Measurements from ENCODE around the gene CNOT1.

The CNOT1 gene

DNA sequence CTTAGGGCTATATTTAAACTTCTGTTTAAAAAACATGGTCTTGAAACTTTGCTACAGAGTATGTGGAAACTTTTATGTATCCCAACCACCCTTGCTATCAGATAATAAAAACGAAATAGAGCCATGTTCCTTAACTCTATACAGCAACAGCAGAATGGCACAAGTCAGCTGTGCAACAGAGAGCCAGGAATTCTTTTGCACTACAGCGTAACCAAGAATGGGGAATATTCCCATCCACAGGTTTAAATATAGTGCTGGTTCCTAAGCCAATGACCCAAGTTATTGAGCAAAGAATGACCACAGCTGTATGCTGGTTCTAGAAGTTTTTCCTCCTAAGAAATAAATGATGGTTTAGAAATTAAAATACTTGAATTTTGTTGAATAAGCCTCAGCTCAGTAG, 81.2 kb downstream of the CNOT1 start:
- Mint-ChIP-seq H3K9me3 (no peaks in the 10 kb centered on the region), H3K36me3 (ENCODE audit: insufficient read depth) (peaks cover 80% of the 10 kb centered on the region), H3K27me3 (no peaks in the 10 kb centered on the region), H3K4me1 (peaks cover 7% of the 10 kb centered on the region), H3K27ac (ENCODE audit: low read depth) (no peak overlapping the region), H3K4me3 (no peak overlapping the region)
- no peak for DNase-seq (ENCODE audit: low spot score in 2 of 2)
- ATAC-seq (replicated peaks; ENCODE audit: extremely low read depth, poor library complexity, severe bottlenecking): no peak

DNA sequence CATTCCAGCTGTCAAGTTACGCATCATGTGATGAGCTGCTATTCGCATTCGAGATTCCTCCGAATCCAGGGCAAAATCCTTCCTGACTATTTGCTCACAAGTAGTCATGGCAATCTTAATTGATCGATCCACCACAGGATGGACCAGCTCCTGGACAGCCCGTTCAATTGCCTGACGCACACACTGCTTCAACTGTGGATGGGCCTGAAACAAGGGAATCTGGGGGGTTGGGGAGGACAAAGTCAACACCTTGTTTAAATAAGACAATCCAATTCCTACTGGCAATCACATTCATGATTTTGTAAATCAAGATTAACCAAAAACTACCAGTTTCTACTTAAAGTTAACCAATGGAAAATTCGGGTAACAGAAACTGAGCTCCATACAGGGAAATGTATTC, 85.9 kb downstream of the CNOT1 start:
- Mint-ChIP-seq H3K27me3 (no peaks in the 10 kb centered on the region), H3K9me3 (no peaks in the 10 kb centered on the region), H3K36me3 (ENCODE audit: insufficient read depth) (peaks cover 76% of the 10 kb centered on the region), H3K4me1 (peaks cover 7% of the 10 kb centered on the region), H3K4me3 (no peak overlapping the region), H3K27ac (ENCODE audit: low read depth) (no peak overlapping the region)
- DNase-seq (ENCODE audit: low spot score in 2 of 2): no peak
- no peak for ATAC-seq (replicated peaks; ENCODE audit: extremely low read depth, poor library complexity, severe bottlenecking)

DNA sequence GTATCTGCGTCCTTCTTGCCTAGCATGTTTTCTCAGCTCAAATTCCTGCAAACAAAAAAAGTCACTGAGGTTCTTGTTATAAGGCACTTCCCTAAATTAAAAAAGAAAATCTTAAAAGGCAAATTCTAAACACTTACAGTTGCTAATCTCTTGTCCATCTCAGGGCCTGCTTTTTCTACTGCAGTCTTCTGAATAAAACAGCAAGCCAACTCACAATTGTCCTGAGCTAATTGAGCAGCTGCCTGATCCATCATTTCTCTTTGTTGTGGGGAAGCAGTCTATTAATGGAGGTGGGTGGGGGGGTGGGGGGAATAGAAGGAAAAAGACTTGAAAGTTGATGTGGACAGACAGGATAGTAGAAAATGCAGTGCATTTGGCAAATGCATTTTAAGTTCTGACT, 87.3 kb downstream of the CNOT1 start:
- no peak for ATAC-seq (replicated peaks; ENCODE audit: extremely low read depth, poor library complexity, severe bottlenecking)
- H3K36me3 Mint-ChIP-seq (ENCODE audit: insufficient read depth): peaks cover 79% of the 10 kb centered on the region
- DNase-seq (ENCODE audit: low spot score in 2 of 2): no peak
- no peaks in the 10 kb centered on the region for H3K27me3 Mint-ChIP-seq
- H3K27ac Mint-ChIP-seq (ENCODE audit: low read depth): no peak overlapping the region
- no peak overlapping the region for H3K4me3 Mint-ChIP-seq
- H3K4me1 Mint-ChIP-seq: peaks cover 6% of the 10 kb centered on the region
- no peaks in the 10 kb centered on the region for H3K9me3 Mint-ChIP-seq

DNA sequence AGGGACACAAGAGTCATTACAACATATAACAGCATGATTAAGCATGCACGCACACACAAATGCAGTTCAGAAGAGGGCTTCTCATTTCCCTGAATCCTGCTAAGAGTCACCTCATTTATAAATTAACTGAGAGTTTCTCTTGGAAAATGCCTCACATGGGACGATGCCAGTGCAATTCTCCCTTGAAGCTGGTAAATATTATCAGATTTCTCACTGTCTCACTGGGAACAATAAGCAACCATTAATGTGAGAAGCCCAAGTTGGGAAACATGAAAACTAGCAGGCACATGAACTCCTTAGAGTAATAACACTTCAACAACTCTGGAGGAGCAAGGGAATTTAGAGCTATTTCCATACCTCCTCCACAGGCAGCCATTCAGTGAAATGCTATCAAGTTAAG, 87.9 kb downstream of the CNOT1 start:
- H3K4me1 Mint-ChIP-seq: peaks cover 5% of the 10 kb centered on the region
- peaks cover 79% of the 10 kb centered on the region for H3K36me3 Mint-ChIP-seq (ENCODE audit: insufficient read depth)
- no peaks in the 10 kb centered on the region for H3K27me3 Mint-ChIP-seq
- H3K9me3 Mint-ChIP-seq: no peaks in the 10 kb centered on the region
- DNase-seq (ENCODE audit: low spot score in 2 of 2): no peak
- no peak overlapping the region for H3K4me3 Mint-ChIP-seq
- ATAC-seq (replicated peaks; ENCODE audit: extremely low read depth, poor library complexity, severe bottlenecking): no peak
- H3K27ac Mint-ChIP-seq (ENCODE audit: low read depth): no peak overlapping the region

DNA sequence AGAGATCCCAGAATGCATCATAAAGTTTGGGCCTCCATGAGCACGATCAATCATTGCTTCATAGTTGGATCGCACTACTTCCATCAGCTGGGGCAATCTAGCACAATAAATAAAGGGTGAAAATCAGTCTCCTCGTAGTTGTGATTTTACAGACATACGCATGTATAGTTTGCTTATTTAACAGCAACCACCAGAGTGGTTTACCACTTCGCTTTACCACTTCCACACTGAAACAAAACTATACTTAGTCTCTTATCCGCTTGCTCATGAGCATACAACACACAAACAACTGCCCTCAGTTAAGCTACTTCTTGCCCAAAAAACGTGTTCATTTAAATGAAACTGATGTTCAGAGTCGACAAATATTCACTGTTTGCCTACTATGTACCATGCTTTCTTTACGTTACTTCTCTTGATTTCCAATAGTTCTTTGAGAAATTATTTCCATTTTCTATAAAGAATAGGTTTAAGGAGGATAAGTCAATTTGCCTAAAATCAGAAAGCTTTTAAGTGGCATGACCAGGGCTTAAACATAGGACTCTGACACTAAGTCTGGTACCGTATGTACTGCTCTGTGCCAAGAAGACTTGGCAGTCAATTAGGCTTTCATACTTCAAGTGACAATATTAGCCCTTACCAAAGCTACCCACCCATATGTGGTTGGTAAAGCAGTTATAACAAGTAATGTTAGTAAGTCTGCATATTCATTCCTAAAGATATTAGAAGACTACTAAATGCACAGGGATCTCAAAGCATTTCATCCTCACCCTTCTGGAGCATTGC, 92.3 kb downstream of the CNOT1 start:
- DNase-seq (ENCODE audit: low spot score in 2 of 2) (no peak), ATAC-seq (replicated peaks; ENCODE audit: extremely low read depth, poor library complexity, severe bottlenecking) (no peak)
- Mint-ChIP-seq H3K4me1 (peaks cover 5% of the 10 kb centered on the region), H3K27me3 (no peaks in the 10 kb centered on the region), H3K4me3 (no peak overlapping the region), H3K36me3 (ENCODE audit: insufficient read depth) (peaks cover 89% of the 10 kb centered on the region), H3K9me3 (no peaks in the 10 kb centered on the region), H3K27ac (ENCODE audit: low read depth) (peak overlapping the region; percentile 16)

DNA sequence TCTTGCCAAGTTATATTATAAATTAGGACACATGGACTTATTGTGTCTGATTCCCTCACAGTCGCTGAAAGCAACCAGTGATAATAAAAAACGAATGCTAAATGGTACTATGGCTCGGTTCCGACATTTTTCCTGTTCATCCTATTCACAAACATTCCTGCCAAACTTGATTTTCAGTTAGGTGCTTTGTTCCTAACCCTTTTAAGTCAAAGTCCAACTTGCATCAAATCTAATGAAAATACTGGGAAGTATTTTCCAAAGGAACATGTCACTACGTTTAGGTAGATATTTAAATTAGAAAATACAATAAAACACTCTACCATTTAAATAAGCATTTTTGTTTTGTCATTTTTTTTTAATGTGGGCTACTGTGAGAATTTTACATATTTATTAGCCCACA, 93.3 kb downstream of the CNOT1 start:
- DNase-seq (ENCODE audit: low spot score in 2 of 2) (no peak), ATAC-seq (replicated peaks; ENCODE audit: extremely low read depth, poor library complexity, severe bottlenecking) (no peak)
- no peak overlapping the region for H3K27ac Mint-ChIP-seq (ENCODE audit: low read depth)
- H3K4me3 Mint-ChIP-seq: no peak overlapping the region
- H3K4me1 Mint-ChIP-seq: peaks cover 5% of the 10 kb centered on the region
- no peaks in the 10 kb centered on the region for H3K9me3 Mint-ChIP-seq
- peaks cover 87% of the 10 kb centered on the region for H3K36me3 Mint-ChIP-seq (ENCODE audit: insufficient read depth)
- no peaks in the 10 kb centered on the region for H3K27me3 Mint-ChIP-seq

DNA sequence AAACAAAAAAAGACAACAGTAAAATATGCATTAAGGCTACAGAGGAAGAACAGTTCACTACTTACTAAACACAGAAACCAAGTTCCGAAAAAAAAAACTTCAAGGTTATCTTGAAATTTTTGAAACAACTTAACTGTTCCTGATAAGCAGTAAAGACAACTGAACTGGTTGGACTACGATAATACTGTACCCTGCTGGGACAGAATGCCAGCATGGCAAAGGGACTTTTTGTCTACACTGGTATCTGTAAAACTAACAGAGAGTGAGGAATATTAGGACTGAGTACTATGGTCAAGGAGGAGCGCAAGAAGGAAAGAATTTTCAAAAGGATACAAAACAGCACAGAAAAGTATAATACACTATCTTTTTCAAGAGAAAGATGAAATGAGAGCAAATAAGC, 94.5 kb downstream of the CNOT1 start:
- Mint-ChIP-seq H3K27ac (ENCODE audit: low read depth) (peak overlapping the region; percentile 42), H3K4me1 (peaks cover 5% of the 10 kb centered on the region), H3K4me3 (no peak overlapping the region), H3K27me3 (no peaks in the 10 kb centered on the region), H3K9me3 (no peaks in the 10 kb centered on the region), H3K36me3 (ENCODE audit: insufficient read depth) (peaks cover 91% of the 10 kb centered on the region)
- no peak for DNase-seq (ENCODE audit: low spot score in 2 of 2)
- ATAC-seq (replicated peaks; ENCODE audit: extremely low read depth, poor library complexity, severe bottlenecking): no peak

DNA sequence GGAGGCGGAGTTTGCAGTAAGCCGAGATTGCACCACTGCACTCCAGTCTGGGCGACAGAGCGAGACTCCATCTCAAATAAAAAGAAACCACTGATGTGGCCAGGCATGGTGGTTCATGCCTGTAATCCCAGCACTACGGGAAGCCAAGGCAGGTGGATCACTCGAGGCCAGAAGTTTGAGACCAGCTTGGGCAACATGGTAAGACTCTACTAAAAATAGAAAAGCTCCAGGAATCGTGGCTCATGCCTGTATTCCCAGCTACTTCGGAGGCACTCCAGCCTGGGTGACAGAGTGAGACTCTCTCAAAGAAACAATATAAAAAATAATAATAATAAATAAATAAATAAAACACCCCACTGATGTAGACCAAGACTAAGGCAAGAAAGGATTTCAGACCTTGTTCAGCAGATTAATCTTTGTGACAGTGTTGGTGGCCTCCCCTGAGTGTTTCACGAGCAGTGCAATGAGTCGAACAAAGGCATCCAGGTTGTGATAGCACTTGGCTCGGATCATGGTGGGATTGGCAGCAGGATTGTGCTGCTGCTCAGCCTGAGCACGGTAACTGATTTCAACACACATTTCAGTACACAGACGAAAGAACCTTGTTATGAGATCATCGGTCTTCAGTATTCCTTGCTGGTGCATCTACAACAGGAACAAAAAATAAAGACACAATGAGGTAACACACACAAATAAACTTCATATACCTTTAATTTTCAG, 95.7 kb downstream of the CNOT1 start:
- Mint-ChIP-seq H3K27ac (ENCODE audit: low read depth) (no peak overlapping the region), H3K4me1 (peaks cover 5% of the 10 kb centered on the region), H3K27me3 (no peaks in the 10 kb centered on the region), H3K9me3 (no peaks in the 10 kb centered on the region), H3K36me3 (ENCODE audit: insufficient read depth) (peaks cover 92% of the 10 kb centered on the region), H3K4me3 (no peak overlapping the region)
- DNase-seq (ENCODE audit: low spot score in 2 of 2) (no peak), ATAC-seq (replicated peaks; ENCODE audit: extremely low read depth, poor library complexity, severe bottlenecking) (no peak)

DNA sequence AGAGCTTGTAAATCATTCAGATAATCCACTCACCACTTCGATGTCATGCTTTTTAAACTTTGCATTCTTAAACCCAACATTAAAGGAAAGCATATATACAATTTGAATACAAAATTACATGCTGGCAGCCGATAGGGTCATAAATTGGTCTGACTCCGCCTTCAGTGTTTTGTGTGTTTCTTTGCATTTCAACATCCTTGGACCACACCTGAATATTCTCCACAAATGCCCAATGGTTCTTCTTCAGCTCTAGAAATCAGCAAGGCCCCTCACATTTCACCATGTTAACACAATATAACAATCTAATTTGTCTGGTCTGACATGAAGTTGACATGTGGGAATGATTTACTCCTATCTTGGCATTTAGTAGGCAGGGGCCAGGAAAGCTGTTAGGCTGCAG, 97.2 kb downstream of the CNOT1 start:
- Mint-ChIP-seq H3K4me1 (peaks cover 4% of the 10 kb centered on the region), H3K27me3 (no peaks in the 10 kb centered on the region), H3K27ac (ENCODE audit: low read depth) (no peak overlapping the region), H3K36me3 (ENCODE audit: insufficient read depth) (peaks cover 94% of the 10 kb centered on the region), H3K9me3 (no peaks in the 10 kb centered on the region), H3K4me3 (no peak overlapping the region)
- ATAC-seq (replicated peaks; ENCODE audit: extremely low read depth, poor library complexity, severe bottlenecking) (no peak), DNase-seq (ENCODE audit: low spot score in 2 of 2) (no peak)

DNA sequence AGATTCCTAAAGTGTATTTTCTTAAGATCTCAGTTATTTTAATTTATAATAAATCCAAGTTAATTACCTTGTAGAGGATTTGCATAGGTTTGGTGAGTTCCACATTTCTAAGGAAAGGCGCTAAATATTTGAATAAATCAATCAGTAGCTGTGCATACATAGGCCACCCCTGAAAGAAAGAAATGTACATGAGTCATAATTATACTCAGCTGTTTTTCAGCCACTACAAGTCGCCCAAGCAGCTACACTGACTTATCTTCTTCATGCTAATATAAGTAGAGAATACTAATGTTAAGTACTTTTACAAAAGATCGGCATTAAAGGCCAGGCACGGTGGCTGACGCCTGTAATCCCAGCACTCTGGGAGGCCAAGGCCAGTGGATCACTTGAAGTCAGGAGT, 99.4 kb downstream of the CNOT1 start:
- no peak for ATAC-seq (replicated peaks; ENCODE audit: extremely low read depth, poor library complexity, severe bottlenecking)
- Mint-ChIP-seq H3K4me1 (peaks cover 5% of the 10 kb centered on the region), H3K36me3 (ENCODE audit: insufficient read depth) (peaks cover 94% of the 10 kb centered on the region), H3K27me3 (no peaks in the 10 kb centered on the region), H3K27ac (ENCODE audit: low read depth) (no peak overlapping the region), H3K9me3 (no peaks in the 10 kb centered on the region), H3K4me3 (no peak overlapping the region)
- DNase-seq (ENCODE audit: low spot score in 2 of 2): no peak

DNA sequence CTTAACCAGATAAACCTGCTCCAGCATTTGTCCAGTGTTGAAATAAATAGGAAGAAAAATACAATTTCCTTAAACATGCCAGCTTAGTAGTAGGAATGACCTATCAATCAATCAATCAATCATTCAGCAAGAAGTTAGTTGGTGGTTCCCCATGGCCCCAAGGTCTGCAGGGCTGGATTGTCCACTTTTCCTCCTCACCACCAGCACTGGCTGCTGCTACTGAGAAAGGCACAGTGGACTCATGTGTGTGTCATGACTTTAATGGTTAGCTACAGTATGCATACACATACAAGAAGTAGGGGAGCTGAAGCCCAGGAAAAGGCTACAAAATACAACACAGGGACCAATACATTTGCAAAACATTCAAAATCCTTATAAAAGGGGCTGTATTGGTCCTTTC, 109.9 kb downstream of the CNOT1 start:
- DNase-seq (ENCODE audit: low spot score in 2 of 2): no peak
- H3K9me3 Mint-ChIP-seq: no peaks in the 10 kb centered on the region
- no peaks in the 10 kb centered on the region for H3K27me3 Mint-ChIP-seq
- no peak overlapping the region for H3K27ac Mint-ChIP-seq (ENCODE audit: low read depth)
- H3K36me3 Mint-ChIP-seq (ENCODE audit: insufficient read depth): peaks cover 69% of the 10 kb centered on the region
- H3K4me1 Mint-ChIP-seq: peaks cover 16% of the 10 kb centered on the region
- no peak overlapping the region for H3K4me3 Mint-ChIP-seq
- no peak for ATAC-seq (replicated peaks; ENCODE audit: extremely low read depth, poor library complexity, severe bottlenecking)

DNA sequence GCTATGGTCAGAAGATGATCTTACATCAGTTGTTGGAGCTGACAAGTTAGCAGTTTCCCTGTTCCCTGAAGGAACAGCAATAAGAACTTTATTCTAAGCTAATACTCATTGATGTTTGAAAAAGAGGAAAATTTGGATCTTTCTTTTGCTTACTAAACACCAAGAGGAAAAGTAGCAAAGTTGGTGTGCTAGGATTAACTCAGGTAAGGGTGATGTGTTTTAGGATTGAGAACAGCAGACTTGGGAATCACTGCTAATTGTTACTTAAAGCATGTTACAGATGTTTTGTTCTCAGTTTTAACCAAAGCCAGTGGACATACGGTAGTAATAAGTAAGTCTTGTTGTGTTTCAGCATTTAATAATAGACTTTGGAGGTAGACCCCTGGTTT, 110.7 kb downstream of the CNOT1 start:
- Mint-ChIP-seq H3K27ac (ENCODE audit: low read depth) (no peak overlapping the region), H3K36me3 (ENCODE audit: insufficient read depth) (peaks cover 62% of the 10 kb centered on the region), H3K9me3 (no peaks in the 10 kb centered on the region), H3K4me3 (no peak overlapping the region), H3K4me1 (peaks cover 19% of the 10 kb centered on the region), H3K27me3 (no peaks in the 10 kb centered on the region)
- ATAC-seq (replicated peaks; ENCODE audit: extremely low read depth, poor library complexity, severe bottlenecking): no peak
- no peak for DNase-seq (ENCODE audit: low spot score in 2 of 2)
